Thoracic aorta (tissue), 2 donors: Measurements from ENCODE around the gene ATP6V0E1. TPM values are rescaled to one million over a fixed set of nuclear protein-coding genes. Genes with fewer than 3 reads are reported as not detected.
"Not testable (repeated sequence)": the region's sequence is repeated elsewhere in the genome, so short reads cannot be mapped to it uniquely, and the experiment has no call there.

Experiments
- ATAC-seq: fragments of 150-250 bp; one replicate; pipeline ENCODE4 v1.8.0; 2017; ENCODE audit warnings: low read depth; ENCODE audit not compliant: insufficient number of reproducible peaks, low FRiP score
- DNase-seq: peaks from one replicate; pipeline ENCODE4 v3.0.0-alpha.2; 2020; ENCODE audit warnings: low spot score
- H3K27ac ChIP-seq, 2 donors: fragments of 200-600 bp; sonication (generic); 1 replicate in 1 of 2; 2 replicates in 1 of 2; pipeline ENCODE4 v1.5.1; 2016; ENCODE audit warnings: mild to moderate bottlenecking in 2 of 2, moderate library complexity in 2 of 2
- H3K27me3 ChIP-seq: fragments of 200-600 bp; sonication (generic); replicated peaks from 2 replicates; pipeline ENCODE4 v1.6.0; 2016; ENCODE audit warnings: mild to moderate bottlenecking; ENCODE audit not compliant: insufficient read depth
- H3K36me3 ChIP-seq: fragments of 200-600 bp; sonication (generic); one replicate; pipeline ENCODE4 v1.5.1; 2016
- H3K4me1 ChIP-seq, 2 donors: fragments of 200-600 bp; sonication (generic); 1 replicate in 1 of 2; 2 replicates in 1 of 2; pipeline versions ENCODE4 v1.5.1 to v1.6.0; 2016; ENCODE audit warnings: low read depth in 2 of 2, mild to moderate bottlenecking in 1 of 2; ENCODE audit not compliant: control insufficient read depth in 1 of 2
- H3K4me3 ChIP-seq: fragments of 200-600 bp; sonication (generic); 2 replicates; pipeline ENCODE4 v1.5.1; 2016; ENCODE audit warnings: mild to moderate bottlenecking
- H3K9me3 ChIP-seq: fragments of 200-600 bp; sonication (generic); 2 replicates; pipeline ENCODE4 v1.5.1; 2016
- total RNA-seq, 2 donors: library from RNA; depleted of rRNA; stranded (reverse); fragments of >200 nt; gene quantifications; one replicate each; pipeline versions ENCODE4 v1.1.0 to v1.2.3, GENCODE V29; 2016
- TF ChIP-seq, protein P1 (sequence below): fragments of 200-600 bp; sonication (generic); IDR thresholded peaks from one replicate; pipeline ENCODE4 v1.5.1; 2019; ENCODE audit warnings: antibody characterized with exemption

Gene ATP6V0E1
- total RNA-seq, 2 donors from 2014 or later, result 117 to 123 TPM

DNA sequence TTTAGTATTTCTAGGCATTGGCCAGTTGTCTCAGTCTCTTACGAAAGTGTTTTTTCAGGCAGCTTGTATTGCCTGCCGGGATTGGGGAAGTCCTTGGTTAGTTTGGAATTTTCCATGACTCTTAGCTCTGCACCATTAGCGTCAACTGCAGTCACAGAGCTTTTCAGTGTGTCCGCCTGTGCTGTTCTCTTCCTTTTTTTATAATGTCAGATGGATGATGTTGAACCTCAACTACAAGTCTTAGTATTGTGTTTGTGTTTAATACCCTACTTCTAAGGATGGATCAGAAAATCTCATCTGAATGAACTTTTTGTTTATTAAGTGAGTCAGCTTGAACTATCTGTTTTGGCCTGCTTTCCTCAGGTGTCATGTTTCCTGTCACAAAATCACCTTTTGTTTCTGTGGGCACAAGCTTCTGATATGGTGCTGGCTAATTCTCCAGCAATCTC, 33.1 kb downstream of the ATP6V0E1 start:
- Histone ChIP-seq H3K36me3 (no peaks in the 10 kb centered on the region), H3K9me3 (no peaks in the 10 kb centered on the region), H3K27me3 (no peaks in the 10 kb centered on the region), H3K27ac (peak overlapping the region; percentile 81 to 84), H3K4me3 (peak overlapping the region; percentile 45), H3K4me1 (peaks cover 27 to 34% of the 10 kb centered on the region in 2 donors)
- DNase-seq (no peak), ATAC-seq (peak; percentile 85)
- TF ChIP-seq, protein P1, sequence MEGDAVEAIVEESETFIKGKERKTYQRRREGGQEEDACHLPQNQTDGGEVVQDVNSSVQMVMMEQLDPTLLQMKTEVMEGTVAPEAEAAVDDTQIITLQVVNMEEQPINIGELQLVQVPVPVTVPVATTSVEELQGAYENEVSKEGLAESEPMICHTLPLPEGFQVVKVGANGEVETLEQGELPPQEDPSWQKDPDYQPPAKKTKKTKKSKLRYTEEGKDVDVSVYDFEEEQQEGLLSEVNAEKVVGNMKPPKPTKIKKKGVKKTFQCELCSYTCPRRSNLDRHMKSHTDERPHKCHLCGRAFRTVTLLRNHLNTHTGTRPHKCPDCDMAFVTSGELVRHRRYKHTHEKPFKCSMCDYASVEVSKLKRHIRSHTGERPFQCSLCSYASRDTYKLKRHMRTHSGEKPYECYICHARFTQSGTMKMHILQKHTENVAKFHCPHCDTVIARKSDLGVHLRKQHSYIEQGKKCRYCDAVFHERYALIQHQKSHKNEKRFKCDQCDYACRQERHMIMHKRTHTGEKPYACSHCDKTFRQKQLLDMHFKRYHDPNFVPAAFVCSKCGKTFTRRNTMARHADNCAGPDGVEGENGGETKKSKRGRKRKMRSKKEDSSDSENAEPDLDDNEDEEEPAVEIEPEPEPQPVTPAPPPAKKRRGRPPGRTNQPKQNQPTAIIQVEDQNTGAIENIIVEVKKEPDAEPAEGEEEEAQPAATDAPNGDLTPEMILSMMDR, result no peak

GRCh38 chr5:173017087-173017486, 33.5 kb downstream of the ATP6V0E1 start:
- H3K36me3 ChIP-seq, H3K4me3 ChIP-seq, ATAC-seq, DNase-seq, H3K9me3 ChIP-seq, H3K27me3 ChIP-seq: not testable (repeated sequence)
- H3K4me1 ChIP-seq, result peaks cover 27 to 37% of the 10 kb centered on the region in 2 donors
- H3K27ac ChIP-seq, result peak overlapping the region; percentile 81 to 84

DNA sequence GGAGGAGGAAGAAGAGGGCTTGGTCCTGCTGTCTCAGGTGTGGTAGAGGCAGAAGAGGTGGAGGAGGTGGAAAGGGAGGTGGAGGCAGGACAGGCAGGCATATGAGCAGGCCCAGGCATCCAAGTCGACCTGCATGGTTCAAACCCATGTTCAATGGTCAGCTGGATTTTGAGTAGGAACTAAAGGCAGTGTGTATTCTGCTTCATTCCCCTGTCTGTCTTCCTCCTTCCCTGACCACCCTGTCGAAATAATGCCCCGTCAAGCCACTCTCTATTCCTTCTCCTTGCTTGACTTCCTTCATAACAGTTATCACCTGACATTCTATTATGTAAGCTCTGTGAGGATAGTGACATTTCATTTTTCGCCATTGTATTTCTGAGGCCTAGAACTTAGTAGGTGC, 34.8 kb downstream of the ATP6V0E1 start:
- TF ChIP-seq, protein P1, result no peak
- H3K4me3 ChIP-seq, result no peak overlapping the region
- H3K9me3 ChIP-seq, result no peaks in the 10 kb centered on the region
- ATAC-seq, result no peak
- H3K27ac ChIP-seq, result peak overlapping the region in 1 of 2 donors; percentile 84
- DNase-seq, result no peak
- peaks cover 31 to 50% of the 10 kb centered on the region in 2 donors for H3K4me1 ChIP-seq
- H3K27me3 ChIP-seq, result no peaks in the 10 kb centered on the region
- H3K36me3 ChIP-seq, result no peaks in the 10 kb centered on the region

DNA sequence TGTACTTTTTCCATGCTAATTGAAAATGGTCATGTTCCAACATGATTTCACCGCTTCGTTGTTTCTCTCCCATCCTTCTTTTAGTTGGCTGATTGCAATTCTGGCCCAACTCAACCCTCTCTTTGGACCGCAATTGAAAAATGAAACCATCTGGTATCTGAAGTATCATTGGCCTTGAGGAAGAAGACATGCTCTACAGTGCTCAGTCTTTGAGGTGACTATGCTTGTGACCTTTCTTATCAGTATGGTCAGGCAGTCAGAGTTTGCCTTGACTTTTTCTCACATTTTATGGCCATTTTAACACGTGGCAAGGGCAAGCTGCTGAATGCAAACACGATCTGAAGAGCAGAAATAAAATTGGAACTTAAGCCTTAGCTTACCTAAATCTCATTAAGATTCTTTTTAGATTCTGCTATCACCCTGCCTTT, 36.6 kb downstream of the ATP6V0E1 start:
- no peak overlapping the region for H3K4me3 ChIP-seq
- peak overlapping the region; percentile 2 to 56 for H3K27ac ChIP-seq
- DNase-seq (no peak), ATAC-seq (no peak)
- TF ChIP-seq, protein P1, result no peak
- H3K4me1 ChIP-seq, result peaks cover 26 to 49% of the 10 kb centered on the region in 2 donors
- no peaks in the 10 kb centered on the region for H3K27me3 ChIP-seq
- H3K9me3 ChIP-seq, result no peaks in the 10 kb centered on the region
- H3K36me3 ChIP-seq, result no peaks in the 10 kb centered on the region

GRCh38 chr5:173020643-173021042, 37.1 kb downstream of the ATP6V0E1 start:
- Histone ChIP-seq H3K27ac (peak overlapping the region in 1 of 2 donors; percentile 56), H3K9me3 (no peaks in the 10 kb centered on the region), H3K4me3 (no peak overlapping the region), H3K36me3 (no peaks in the 10 kb centered on the region), H3K27me3 (no peaks in the 10 kb centered on the region), H3K4me1 (peaks cover 21 to 45% of the 10 kb centered on the region in 2 donors)
- ATAC-seq (no peak), DNase-seq (no peak)
- TF ChIP-seq, protein P1, result no peak

DNA sequence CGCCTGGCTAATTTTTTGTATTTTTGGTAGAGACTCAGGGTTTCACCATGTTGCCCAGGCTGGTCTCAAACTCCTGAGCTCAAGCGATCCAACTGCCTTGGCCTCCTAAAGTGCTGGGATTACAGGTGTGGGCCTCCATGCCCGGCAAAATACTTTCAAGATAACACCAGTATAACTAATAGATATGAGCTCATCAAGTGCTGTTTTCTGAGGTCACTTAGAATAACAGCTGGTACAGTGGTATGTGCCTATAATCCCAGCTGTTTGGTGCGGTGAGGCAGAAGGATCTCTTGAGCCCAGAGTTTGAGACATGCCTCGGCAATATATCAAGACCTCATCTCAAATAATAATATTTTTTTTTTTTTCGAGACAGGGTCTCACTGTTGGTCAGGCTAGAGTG, 42.1 kb downstream of the ATP6V0E1 start:
- Histone ChIP-seq H3K4me1 (peaks cover 17 to 52% of the 10 kb centered on the region in 2 donors), H3K36me3 (no peaks in the 10 kb centered on the region), H3K9me3 (no peaks in the 10 kb centered on the region), H3K4me3 (no peak overlapping the region), H3K27ac (no peak overlapping the region), H3K27me3 (no peaks in the 10 kb centered on the region)
- TF ChIP-seq, protein P1, result no peak
- DNase-seq, result no peak
- no peak for ATAC-seq
